Cardiac atrium fibroblast (primary cell): ENCODE data around the gene FGF1. TPM values are rescaled to one million over a fixed set of nuclear protein-coding genes. Genes with fewer than 3 reads are reported as not detected.

Experiments
- total RNA-seq: library from RNA; depleted of rRNA; stranded (reverse); fragments of >200 nt; gene quantifications from 2 replicates; pipeline ENCODE4 v1.2.3, GENCODE V29; 2015

Gene FGF1
- 1.8 and 37.7 TPM in 2 replicates for total RNA-seq

DNA sequence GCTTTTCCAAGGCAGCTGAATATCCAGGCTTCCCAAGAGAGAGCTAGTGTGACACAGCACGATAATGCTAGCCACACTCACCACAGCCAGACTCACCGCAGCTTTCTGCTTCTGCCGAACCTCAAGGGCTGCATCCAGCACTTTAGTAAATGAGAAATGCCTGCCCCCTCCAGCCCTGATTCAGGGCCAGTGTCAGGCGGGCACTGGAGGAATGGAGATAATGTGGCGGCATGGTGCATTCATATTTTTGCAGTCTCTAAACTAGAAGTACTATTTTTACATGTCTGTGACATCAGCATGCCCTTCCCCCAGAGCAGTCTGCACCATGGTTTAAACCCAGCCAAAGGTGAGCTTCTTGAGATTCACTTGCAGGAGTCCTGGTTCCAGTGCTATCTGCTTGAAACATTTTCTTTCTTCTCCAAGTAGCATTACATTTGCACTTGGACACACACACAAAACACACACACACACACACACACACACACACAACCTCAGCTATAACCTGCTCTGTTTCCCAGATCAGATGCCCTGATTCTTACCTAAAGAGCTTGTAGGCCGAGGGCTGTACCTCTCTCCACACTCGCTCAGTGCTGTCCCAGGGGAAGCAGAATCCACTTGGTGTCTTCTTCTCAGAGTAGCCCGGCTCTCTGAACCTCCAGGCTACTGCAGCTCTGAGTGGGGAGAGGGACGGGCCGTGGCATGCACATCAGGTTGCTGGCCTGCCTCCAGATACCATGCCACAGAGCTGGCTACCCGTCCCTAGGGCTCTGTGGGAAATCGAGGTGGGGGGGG is at the start of gene FGF1:
Gene FGF1 (minus strand): TSS at position 673 of the 792 bp plus-strand sequence. CDS start 71,963 bp downstream, outside the sequence.

Other genes starting within 250 kb of the FGF1 start
- 2.6 and 3.8 TPM in 2 replicates for gene ARHGAP26, start 84.3 kb upstream of the FGF1 start, total RNA-seq